GM19099 (cell line): Measurements from ENCODE around the gene PDE6A.

ENCODE experiments used
- POLR2A ChIP-seq: IDR thresholded peaks from 3 replicates; pipeline ENCODE4 v1.6.1; 2011; ENCODE audit warnings: low read depth; ENCODE audit not compliant: insufficient read length; ENCODE audit errors: extremely low read depth

PDE6A gene

GRCh38 chr5:149959406-149960236 lies 15.0 kb upstream of the PDE6A start:
- TF ChIP-seq POLR2A, result no peak

- TF ChIP-seq POLR2A, result no peak
Measured at GRCh38 chr5:149957855-149958254, 13.3 kb upstream of the PDE6A start.

GRCh38 chr5:149956685-149957084 lies 12.1 kb upstream of the PDE6A start:
- TF ChIP-seq POLR2A, result no peak

- no peak for TF ChIP-seq POLR2A
Measured at GRCh38 chr5:149954798-149955197, 10.2 kb upstream of the PDE6A start.

- TF ChIP-seq POLR2A, result no peak
Measured at GRCh38 chr5:149953436-149954121, 9.0 kb upstream of the PDE6A start.

- TF ChIP-seq POLR2A, result no peak
Measured at GRCh38 chr5:149951138-149951749, 6.7 kb upstream of the PDE6A start.

GRCh38 chr5:149948993-149949392 lies 4.4 kb upstream of the PDE6A start:
- no peak for TF ChIP-seq POLR2A

- TF ChIP-seq POLR2A, result no peak
Measured at GRCh38 chr5:149946118-149946517, 1.5 kb upstream of the PDE6A start.

GRCh38 chr5:149942199-149942598 lies 2.4 kb downstream of the PDE6A start:
- TF ChIP-seq POLR2A, result no peak

- no peak for TF ChIP-seq POLR2A
Measured at GRCh38 chr5:149941795-149942194, 2.8 kb downstream of the PDE6A start.

- TF ChIP-seq POLR2A, result no peak
Measured at GRCh38 chr5:149940941-149941644, 3.5 kb downstream of the PDE6A start.

GRCh38 chr5:149940077-149940574 lies 4.5 kb downstream of the PDE6A start:
- no peak for TF ChIP-seq POLR2A

GRCh38 chr5:149939546-149939945 lies 5.0 kb downstream of the PDE6A start:
- no peak for TF ChIP-seq POLR2A

GRCh38 chr5:149938791-149939358 lies 5.7 kb downstream of the PDE6A start:
- no peak for TF ChIP-seq POLR2A

GRCh38 chr5:149938279-149938678 lies 6.3 kb downstream of the PDE6A start:
- TF ChIP-seq POLR2A, result no peak
